Rectal smooth muscle tissue (tissue), 1 donor: ENCODE measurements around the gene ZNF780A.
"Not testable (repeated sequence)": the region's sequence is repeated elsewhere in the genome, so short reads cannot be mapped to it uniquely, and the experiment has no call there.

Experiments used
- H3K27ac ChIP-seq: one replicate; pipeline ENCODE4 v1.7.0; 2013; ENCODE audit warnings: low read depth, low read length, inconsistent platforms
- H3K27me3 ChIP-seq: one replicate; pipeline ENCODE4 v1.7.0; 2013; ENCODE audit warnings: low read length; ENCODE audit not compliant: control insufficient read depth, insufficient read depth
- H3K36me3 ChIP-seq: one replicate; pipeline ENCODE4 v1.7.0; 2013; ENCODE audit warnings: low read length; ENCODE audit not compliant: control insufficient read depth, insufficient read depth
- H3K4me1 ChIP-seq: one replicate; pipeline ENCODE4 v1.7.0; 2013; ENCODE audit warnings: low read length; ENCODE audit not compliant: control insufficient read depth, insufficient read depth
- H3K4me3 ChIP-seq: one replicate; pipeline ENCODE4 v1.7.0; 2013; ENCODE audit warnings: low read length
- H3K9ac ChIP-seq: one replicate; pipeline ENCODE4 v1.7.0; 2013; ENCODE audit warnings: low read length

ZNF780A gene

DNA sequence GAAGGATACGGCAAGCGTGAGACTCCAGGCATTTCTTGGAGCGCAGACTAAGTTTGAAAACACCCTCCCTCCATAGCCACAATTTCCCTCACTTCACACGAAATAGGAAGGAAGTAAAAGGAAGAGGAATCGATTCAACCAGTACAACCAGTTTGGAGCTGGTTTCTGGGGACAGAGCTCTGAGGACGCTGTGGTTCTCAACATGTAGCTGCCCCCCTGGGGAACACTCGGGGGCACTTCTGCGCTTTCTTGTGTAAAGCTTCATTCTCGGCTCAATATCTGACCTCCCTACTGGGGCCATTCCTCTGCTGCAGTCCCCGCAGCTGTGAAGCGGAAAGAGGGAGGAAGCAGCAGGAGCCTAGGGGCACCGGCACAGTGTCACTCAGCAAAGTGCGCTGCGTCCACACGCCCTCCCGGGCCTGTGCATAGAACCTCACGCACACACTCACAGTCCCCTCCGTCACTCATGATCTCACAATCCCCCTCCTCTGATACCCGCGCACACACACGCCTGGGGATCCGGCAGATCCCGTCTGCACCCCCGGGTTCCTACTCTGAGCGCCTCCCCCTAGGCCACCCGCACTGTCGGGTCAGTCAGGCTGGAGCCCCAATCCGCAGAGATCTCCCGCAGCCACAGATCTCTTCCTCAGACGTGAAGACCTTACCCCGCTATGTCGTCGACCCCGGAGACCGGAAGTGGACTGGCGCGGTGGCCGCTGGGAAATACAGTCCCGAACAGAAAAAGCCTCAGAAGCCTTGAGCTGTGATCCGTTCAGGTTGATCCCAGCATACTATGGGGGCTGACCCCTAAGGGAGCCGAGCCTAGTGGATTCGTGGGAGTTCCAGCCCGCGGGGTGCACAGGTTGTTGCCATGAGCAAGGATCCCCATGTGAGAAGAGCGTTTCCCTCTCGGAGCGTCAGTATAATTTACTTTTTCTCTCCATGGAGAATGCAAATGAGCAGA lies at the start of gene ZNF780A:
TSS of gene ZNF780A (minus strand) at position 703 of the 964 bp plus-strand sequence. CDS start 6,190 bp downstream, outside the sequence.
- Histone ChIP-seq H3K36me3 (no peaks in the 10 kb centered on the region), H3K4me3 (peak within 1 kb of the TSS; percentile 99), H3K27me3 (no peaks in the 10 kb centered on the region), H3K9ac (peak within 1 kb of the TSS; percentile 79), H3K4me1 (no peaks in the 10 kb centered on the region), H3K27ac (peak within 1 kb of the TSS; percentile 88)

DNA sequence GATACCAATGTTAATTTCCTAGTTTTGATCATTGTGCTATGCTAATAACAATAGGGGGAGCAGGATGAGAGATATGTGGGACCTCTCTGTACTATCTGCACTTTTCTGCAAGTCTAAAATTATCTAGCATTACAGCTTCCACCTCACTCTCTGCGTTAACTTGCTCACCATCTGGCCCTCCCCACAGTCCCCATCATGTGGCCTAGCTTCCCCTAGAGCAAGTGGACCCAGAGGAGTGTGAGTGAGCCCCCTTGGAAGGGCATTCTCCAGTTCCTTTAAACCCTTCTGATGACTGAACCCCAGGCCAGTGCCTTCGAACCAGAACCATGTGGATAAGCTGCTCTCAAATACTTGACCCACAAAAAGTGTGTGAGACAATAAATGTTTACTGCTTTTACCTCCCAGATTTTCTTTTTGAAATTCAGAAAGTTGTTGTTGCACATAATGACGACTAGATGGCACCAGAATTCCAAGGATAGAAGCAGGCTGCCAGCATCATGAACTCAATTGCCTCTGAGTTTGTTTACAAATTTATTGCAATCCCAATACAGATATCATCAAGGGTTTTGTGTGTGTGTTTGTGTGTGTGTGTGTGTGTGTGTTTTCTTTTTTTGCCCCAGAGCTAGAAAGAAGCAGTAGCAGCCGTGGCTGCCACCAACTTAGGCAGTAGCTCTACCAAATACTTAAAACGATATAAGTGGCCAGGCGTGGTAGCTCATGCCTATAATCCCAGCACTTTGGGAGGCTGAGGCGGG lies 49.0 kb upstream of the ZNF780A start:
- H3K27me3 ChIP-seq: no peaks in the 10 kb centered on the region
- no peak overlapping the region for H3K4me3 ChIP-seq
- no peaks in the 10 kb centered on the region for H3K4me1 ChIP-seq
- H3K9ac ChIP-seq: no peak overlapping the region
- H3K27ac ChIP-seq: no peak overlapping the region
- H3K36me3 ChIP-seq: no peaks in the 10 kb centered on the region

DNA sequence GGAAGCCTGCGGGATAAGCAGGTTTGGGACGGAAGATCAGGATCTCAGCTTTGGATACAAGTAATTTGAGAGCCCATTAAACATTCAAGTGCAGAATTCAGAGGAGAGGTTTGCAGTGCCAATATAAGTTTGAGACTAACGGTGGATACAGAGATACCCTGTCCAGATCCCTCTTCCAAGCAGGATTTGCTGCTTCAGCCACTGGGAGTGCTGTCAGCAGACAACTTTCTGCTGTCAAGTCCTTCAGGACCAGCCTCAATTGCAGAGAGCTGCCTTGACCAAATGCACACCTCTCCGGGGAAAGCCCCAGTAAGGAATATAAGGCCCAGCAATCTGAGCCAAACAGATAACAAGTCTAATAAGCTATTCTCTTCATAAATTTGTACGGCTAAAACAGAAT lies 46.1 kb upstream of the ZNF780A start:
- Histone ChIP-seq H3K36me3 (no peaks in the 10 kb centered on the region), H3K4me3 (no peak overlapping the region), H3K27ac (no peak overlapping the region), H3K9ac (no peak overlapping the region), H3K4me1 (no peaks in the 10 kb centered on the region), H3K27me3 (no peaks in the 10 kb centered on the region)

DNA sequence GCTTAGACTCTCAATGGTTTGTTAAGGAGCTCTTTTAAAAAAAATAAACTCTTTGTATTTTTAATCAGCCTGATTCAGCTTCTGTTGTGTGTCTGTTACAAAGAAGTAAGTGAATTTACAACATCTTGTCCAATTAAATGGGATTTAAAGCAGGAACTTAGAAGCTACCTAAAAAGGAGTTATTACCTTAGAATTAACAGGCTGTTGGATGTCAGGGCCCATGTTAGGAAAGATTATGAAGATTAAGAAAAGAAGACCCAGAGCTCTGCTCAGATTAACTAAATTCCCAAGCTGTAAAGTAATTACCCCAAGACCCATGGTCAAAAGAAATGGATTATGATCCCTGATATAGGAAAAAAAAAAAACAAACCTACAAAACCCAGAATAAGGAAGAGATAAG lies 44.1 kb upstream of the ZNF780A start:
- no peak overlapping the region for H3K27ac ChIP-seq
- H3K36me3 ChIP-seq: no peaks in the 10 kb centered on the region
- H3K4me3 ChIP-seq: no peak overlapping the region
- H3K9ac ChIP-seq: no peak overlapping the region
- no peaks in the 10 kb centered on the region for H3K4me1 ChIP-seq
- no peaks in the 10 kb centered on the region for H3K27me3 ChIP-seq

- Histone ChIP-seq H3K4me3 (no peak overlapping the region), H3K27me3 (no peaks in the 10 kb centered on the region), H3K27ac (no peak overlapping the region), H3K4me1 (no peaks in the 10 kb centered on the region), H3K9ac (no peak overlapping the region), H3K36me3 (no peaks in the 10 kb centered on the region)
Measured at GRCh38 chr19:40133491-40133890, 42.7 kb upstream of the ZNF780A start.

DNA sequence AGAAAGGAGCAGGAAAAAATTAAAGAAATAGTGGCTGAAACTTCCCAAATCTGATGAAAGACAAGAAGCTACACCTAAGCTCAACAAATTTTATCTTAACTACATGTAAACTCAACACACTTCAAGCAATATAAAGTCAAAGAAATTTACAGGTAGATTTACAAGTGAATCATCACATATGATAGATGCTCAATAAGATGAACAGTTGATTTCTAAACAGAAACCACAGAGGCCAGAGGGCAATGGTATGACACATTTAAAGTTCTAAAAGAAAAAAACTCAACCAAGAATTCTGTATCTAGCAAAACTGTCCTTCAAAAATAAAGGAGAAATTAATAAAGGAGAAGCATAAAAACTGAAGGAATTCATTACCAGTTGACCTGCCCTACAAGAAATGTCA lies 39.3 kb upstream of the ZNF780A start:
- Histone ChIP-seq H3K27ac (no peak overlapping the region), H3K4me3 (no peak overlapping the region), H3K9ac (no peak overlapping the region), H3K4me1 (no peaks in the 10 kb centered on the region), H3K36me3 (no peaks in the 10 kb centered on the region), H3K27me3 (no peaks in the 10 kb centered on the region)

DNA sequence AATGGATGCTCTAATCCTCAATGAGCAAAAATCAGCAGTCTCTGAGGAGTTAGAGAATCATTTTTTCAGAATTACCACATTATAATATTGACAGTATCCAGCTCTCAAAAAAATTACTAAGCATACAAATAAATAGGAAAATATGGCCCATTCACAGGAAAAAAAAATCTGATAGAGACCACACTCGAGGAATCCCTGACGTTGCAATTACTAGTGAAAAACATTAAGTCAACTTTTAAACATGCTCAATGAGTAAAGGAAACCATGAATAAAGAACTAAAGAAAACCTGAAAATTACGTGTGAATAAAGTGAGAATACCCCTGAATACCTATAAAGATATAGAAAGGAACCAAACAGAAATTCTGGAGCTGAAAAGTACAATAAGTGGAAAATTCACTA lies 38.7 kb upstream of the ZNF780A start:
- no peaks in the 10 kb centered on the region for H3K27me3 ChIP-seq
- H3K27ac ChIP-seq: no peak overlapping the region

GRCh38 chr19:40128991-40129390 lies 38.2 kb upstream of the ZNF780A start:
- no peaks in the 10 kb centered on the region for H3K4me1 ChIP-seq
- H3K9ac ChIP-seq: no peak overlapping the region
- H3K27ac ChIP-seq: no peak overlapping the region
- H3K36me3 ChIP-seq: no peaks in the 10 kb centered on the region
- no peaks in the 10 kb centered on the region for H3K27me3 ChIP-seq
- H3K4me3 ChIP-seq: no peak overlapping the region

More for the DNA sequence above, 38.7 kb upstream of the ZNF780A start:
- Histone ChIP-seq H3K4me3 (no peak overlapping the region), H3K9ac (no peak overlapping the region), H3K36me3 (no peaks in the 10 kb centered on the region), H3K4me1 (no peaks in the 10 kb centered on the region)

DNA sequence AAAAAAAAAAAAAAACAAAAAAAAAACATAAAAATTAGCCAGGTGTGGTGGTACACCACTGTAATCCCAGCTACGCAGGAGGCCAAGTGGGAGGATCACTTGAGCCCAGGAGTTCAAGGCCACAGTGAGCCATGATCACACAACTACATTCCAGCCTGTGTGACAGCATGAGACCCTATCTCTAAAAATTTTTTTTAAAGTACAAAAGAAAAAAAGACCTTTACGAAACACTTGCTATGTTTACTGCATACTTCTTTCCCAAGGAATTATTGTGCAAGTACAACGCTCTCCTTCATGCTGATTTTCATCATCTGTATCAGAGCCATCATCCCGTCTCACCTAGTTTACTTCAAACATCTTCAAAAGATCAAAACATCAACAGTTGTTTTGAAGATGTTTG lies 28.6 kb upstream of the ZNF780A start:
- no peak overlapping the region for H3K4me3 ChIP-seq
- no peaks in the 10 kb centered on the region for H3K36me3 ChIP-seq
- no peak overlapping the region for H3K9ac ChIP-seq
- no peak overlapping the region for H3K27ac ChIP-seq
- no peaks in the 10 kb centered on the region for H3K27me3 ChIP-seq
- H3K4me1 ChIP-seq: no peaks in the 10 kb centered on the region

DNA sequence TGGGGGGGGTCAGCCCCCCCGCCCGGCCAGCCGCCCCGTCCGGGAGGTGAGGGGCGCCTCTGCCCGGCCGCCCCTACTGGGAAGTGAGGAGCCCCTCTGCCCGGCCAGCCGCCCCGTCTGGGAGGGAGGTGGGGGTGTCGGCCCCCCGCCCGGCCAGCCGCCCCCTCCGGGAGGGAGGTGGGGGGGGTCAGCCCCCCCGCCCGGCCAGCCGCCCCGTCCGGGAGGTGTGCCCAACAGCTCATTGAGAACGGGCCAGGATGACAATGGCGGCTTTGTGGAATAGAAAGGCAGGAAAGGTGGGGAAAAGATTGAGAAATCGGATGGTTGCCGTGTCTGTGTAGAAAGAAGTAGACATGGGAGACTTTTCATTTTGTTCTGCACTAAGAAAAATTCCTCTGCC lies 27.9 kb upstream of the ZNF780A start:
- H3K4me3 ChIP-seq, H3K27me3 ChIP-seq, H3K4me1 ChIP-seq, H3K36me3 ChIP-seq, H3K27ac ChIP-seq, H3K9ac ChIP-seq: not testable (repeated sequence)

GRCh38 chr19:40116075-40116474 lies 25.3 kb upstream of the ZNF780A start:
- Histone ChIP-seq H3K36me3 (no peaks in the 10 kb centered on the region), H3K27ac (no peak overlapping the region), H3K9ac (no peak overlapping the region), H3K4me3 (no peak overlapping the region), H3K4me1 (no peaks in the 10 kb centered on the region), H3K27me3 (no peaks in the 10 kb centered on the region)

DNA sequence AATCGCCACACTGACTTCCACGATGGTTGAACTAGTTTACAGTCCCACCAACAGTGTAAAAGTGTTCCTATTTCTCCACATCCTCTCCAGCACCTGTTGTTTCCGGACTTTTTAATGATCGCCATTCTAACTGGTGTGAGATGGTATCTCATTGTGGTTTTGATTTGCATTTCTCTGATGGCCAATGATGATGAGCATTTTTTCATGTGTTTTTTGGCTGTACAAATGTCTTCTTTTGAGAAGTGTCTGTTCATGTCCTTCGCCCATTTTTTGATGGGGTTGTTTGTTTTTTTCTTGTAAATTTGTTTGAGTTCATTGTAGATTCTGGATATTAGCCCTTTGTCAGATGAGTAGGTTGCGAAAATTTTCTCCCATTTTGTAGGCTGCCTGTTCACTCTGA lies 23.4 kb upstream of the ZNF780A start:
- not testable (repeated sequence) for H3K36me3 ChIP-seq, H3K4me3 ChIP-seq, H3K27ac ChIP-seq, H3K9ac ChIP-seq, H3K4me1 ChIP-seq, H3K27me3 ChIP-seq
